Transverse colon (tissue), 3 donors: ENCODE results near the gene TTC36.

Experiments used
- POLR2A ChIP-seq: fragments of 450-650 bp; IDR thresholded peaks from one replicate; pipeline ENCODE4 v1.6.1; 2016; ENCODE audit warnings: antibody characterized with exemption, mild to moderate bottlenecking, moderate library complexity
- TF ChIP-seq, protein P1 (sequence below), 5 experiments: fragments of 200-600 bp in 3 of 5; fragments of 450-650 bp in 2 of 5; sonication (generic) in 3 of 5; IDR thresholded peaks; 1 replicate in 2 of 5; 2 replicates in 3 of 5; pipeline ENCODE4 v1.5.1; 2016 to 2017; ENCODE audit warnings: antibody characterized with exemption in 5 of 5, inconsistent platforms in 3 of 5, mild to moderate bottlenecking in 2 of 5, moderate library complexity in 1 of 5

DNA sequence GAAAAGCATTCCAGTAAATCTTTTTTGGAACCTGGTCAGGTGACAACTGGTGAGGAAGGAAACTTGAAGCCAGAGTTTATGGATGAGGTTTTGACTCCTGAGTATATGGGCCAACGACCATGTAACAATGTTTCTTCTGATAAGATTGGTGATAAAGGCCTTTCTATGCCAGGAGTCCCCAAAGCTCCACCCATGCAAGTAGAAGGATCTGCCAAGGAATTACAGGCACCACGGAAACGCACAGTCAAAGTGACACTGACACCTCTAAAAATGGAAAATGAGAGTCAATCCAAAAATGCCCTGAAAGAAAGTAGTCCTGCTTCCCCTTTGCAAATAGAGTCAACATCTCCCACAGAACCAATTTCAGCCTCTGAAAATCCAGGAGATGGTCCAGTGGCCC is 24.1 kb upstream of the TTC36 start:
- TF ChIP-seq, protein P1, sequence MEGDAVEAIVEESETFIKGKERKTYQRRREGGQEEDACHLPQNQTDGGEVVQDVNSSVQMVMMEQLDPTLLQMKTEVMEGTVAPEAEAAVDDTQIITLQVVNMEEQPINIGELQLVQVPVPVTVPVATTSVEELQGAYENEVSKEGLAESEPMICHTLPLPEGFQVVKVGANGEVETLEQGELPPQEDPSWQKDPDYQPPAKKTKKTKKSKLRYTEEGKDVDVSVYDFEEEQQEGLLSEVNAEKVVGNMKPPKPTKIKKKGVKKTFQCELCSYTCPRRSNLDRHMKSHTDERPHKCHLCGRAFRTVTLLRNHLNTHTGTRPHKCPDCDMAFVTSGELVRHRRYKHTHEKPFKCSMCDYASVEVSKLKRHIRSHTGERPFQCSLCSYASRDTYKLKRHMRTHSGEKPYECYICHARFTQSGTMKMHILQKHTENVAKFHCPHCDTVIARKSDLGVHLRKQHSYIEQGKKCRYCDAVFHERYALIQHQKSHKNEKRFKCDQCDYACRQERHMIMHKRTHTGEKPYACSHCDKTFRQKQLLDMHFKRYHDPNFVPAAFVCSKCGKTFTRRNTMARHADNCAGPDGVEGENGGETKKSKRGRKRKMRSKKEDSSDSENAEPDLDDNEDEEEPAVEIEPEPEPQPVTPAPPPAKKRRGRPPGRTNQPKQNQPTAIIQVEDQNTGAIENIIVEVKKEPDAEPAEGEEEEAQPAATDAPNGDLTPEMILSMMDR (IDR thresholded peaks at IDR 0.05) = no peak
- no peak for TF ChIP-seq POLR2A
